NCI-H2196 treated with DMSO at 0.1 percent for 48 hours (cell line): Measurements from ENCODE around the gene PSMD14.

Experiments used
- DNase-seq: peaks from one replicate; lab custom pipeline; 2025; ENCODE audit not compliant: unreplicated experiment; lab: John Stamatoyannopoulos, UW

The PSMD14 gene

GRCh38 chr2:161381546-161381945, 73.3 kb downstream of the PSMD14 start:
- no peak for DNase-seq

GRCh38 chr2:161382747-161383146, 74.5 kb downstream of the PSMD14 start:
- no peak for DNase-seq

- no peak for DNase-seq
These were observed 76.6 kb downstream of the PSMD14 start for GRCh38 chr2:161384864-161385263.

GRCh38 chr2:161386228-161386824, 78.1 kb downstream of the PSMD14 start:
- DNase-seq = no peak

- DNase-seq = no peak
These were observed 80.0 kb downstream of the PSMD14 start for GRCh38 chr2:161388146-161388779.

- DNase-seq = no peak
These were observed 83.7 kb downstream of the PSMD14 start for GRCh38 chr2:161391737-161392506.

- no peak for DNase-seq
These were observed 91.9 kb downstream of the PSMD14 start for GRCh38 chr2:161400076-161400475.

GRCh38 chr2:161402297-161402696, 94.1 kb downstream of the PSMD14 start:
- no peak for DNase-seq

- DNase-seq = no peak
These were observed 98.1 kb downstream of the PSMD14 start for GRCh38 chr2:161406316-161406715.

- no peak for DNase-seq
These were observed 99.4 kb downstream of the PSMD14 start for GRCh38 chr2:161407597-161407996.

GRCh38 chr2:161409308-161409907, 101.2 kb downstream of the PSMD14 start:
- no peak for DNase-seq

- no peak for DNase-seq
These were observed 104.1 kb downstream of the PSMD14 start for GRCh38 chr2:161412346-161412745.

GRCh38 chr2:161414042-161415033, 106.1 kb downstream of the PSMD14 start:
- DNase-seq = no peak

- DNase-seq = no peak
These were observed 107.1 kb downstream of the PSMD14 start for GRCh38 chr2:161415034-161415986.

- no peak for DNase-seq
These were observed 107.9 kb downstream of the PSMD14 start, which contains the start of gene TBR1 for GRCh38 chr2:161415987-161416707. Gene TBR1, plus strand, starts transcription at chr2:161416297. Its CDS starts 114 bp downstream, at chr2:161416411.

GRCh38 chr2:161416708-161417437, 108.6 kb downstream of the PSMD14 start:
- no peak for DNase-seq

- DNase-seq = no peak
These were observed 109.4 kb downstream of the PSMD14 start for GRCh38 chr2:161417438-161418274.
